Kidney (tissue), 14 donors: ENCODE measurements around the gene PDE3B. TPM values are rescaled to one million over a fixed set of nuclear protein-coding genes. Genes with fewer than 3 reads are reported as not detected.

Experiments used
- DNase-seq, 5 donors: peaks; one replicate each; pipeline ENCODE4 v3.0.0-alpha.2; 2013 to 2020
- FAIRE-seq: peaks from 2 replicates; lab custom pipeline; 2012; peaks lifted over from hg19 to GRCh38; lab: Jason Lieb, UNC
- H3K27ac ChIP-seq, 2 donors: one replicate each; pipeline ENCODE4 v1.7.0; 2013; ENCODE audit warnings: low read depth in 2 of 2, low read length in 2 of 2, inconsistent platforms in 1 of 2
- H3K27me3 ChIP-seq: one replicate; pipeline ENCODE4 v1.7.1; 2013; ENCODE audit warnings: low read length, inconsistent platforms; ENCODE audit not compliant: control insufficient read depth, insufficient read depth
- H3K36me3 ChIP-seq, 3 donors: one replicate each; pipeline versions ENCODE4 v1.7.0 to v1.7.1; 2013; ENCODE audit warnings: low read length in 3 of 3, control low read depth in 1 of 3, inconsistent platforms in 1 of 3; ENCODE audit not compliant: insufficient read depth in 3 of 3, control insufficient read depth in 2 of 3
- H3K4me1 ChIP-seq, 3 donors: one replicate each; pipeline versions ENCODE4 v1.7.0 to v1.7.1; 2013; ENCODE audit warnings: low read length in 3 of 3, inconsistent platforms in 1 of 3, low read depth in 1 of 3; ENCODE audit not compliant: control insufficient read depth in 2 of 3, insufficient read depth in 2 of 3
- H3K4me3 ChIP-seq, 3 donors: one replicate each; pipeline versions ENCODE4 v1.7.0 to v1.8.1; 2013; ENCODE audit warnings: low read length in 3 of 3, control low read depth in 1 of 3, inconsistent platforms in 1 of 3
- H3K9ac ChIP-seq, 3 donors: one replicate each; pipeline versions ENCODE4 v1.7.0 to v1.7.1; 2013; ENCODE audit warnings: low read length in 3 of 3, control low read depth in 1 of 3, inconsistent platforms in 1 of 3
- H3K9me3 ChIP-seq, 3 donors: one replicate each; pipeline versions ENCODE4 v1.7.0 to v1.7.1; 2013; ENCODE audit warnings: low read length in 3 of 3, control low read depth in 1 of 3, inconsistent platforms in 1 of 3; ENCODE audit not compliant: control insufficient read depth in 2 of 3, insufficient read depth in 1 of 3
- intact Hi-C: fragments of 100-400 bp; cut with DNase I; formaldehyde crosslinking; loops from one replicate; pipeline ENCODE4 v1.11.1; 2022
- polyA plus RNA-seq: library from polyadenylated mRNA; stranded (reverse); fragments of 350-450 nt; fragmentation: Illumina TruSeq; extraction: RNeasy Lipid Tissue Mini Kit (QIAGEN cat#74804); gene quantifications from one replicate; pipeline ENCODE4 v1.2.3, GENCODE V29; 2014; ENCODE audit warnings: low read depth, low replicate concordance; ENCODE audit not compliant: insufficient read depth
- total RNA-seq: library from RNA; stranded (reverse); fragmentation: NEBNext Ultra II Directional; extraction: Animal tissue kit (Norgen Biotek cat#: 25700); gene quantifications from one replicate; pipeline ENCODE4 v1.2.1, GENCODE V29; 2021
- TF ChIP-seq, protein P1 (sequence below): IDR thresholded peaks from 3 replicates; pipeline ENCODE4 v1.5.1; 2012; ENCODE audit warnings: mild to moderate bottlenecking, moderate library complexity, borderline replicate concordance; ENCODE audit not compliant: insufficient read depth; ENCODE audit errors: extremely low read depth
- donor health status: control.
- donor health status: control.
- donor health status: control.
- donor health status: control.
- donor health status: control.
- donor health status: DM: yes; HTN: yes; CAD: no.
- donor health status: Normal renal cell carcinoma (clear cell type).

PDE3B gene
- total and polyA plus RNA-seq, 2 donors from 2014 or later: 0.99 to 7.4 TPM

DNA sequence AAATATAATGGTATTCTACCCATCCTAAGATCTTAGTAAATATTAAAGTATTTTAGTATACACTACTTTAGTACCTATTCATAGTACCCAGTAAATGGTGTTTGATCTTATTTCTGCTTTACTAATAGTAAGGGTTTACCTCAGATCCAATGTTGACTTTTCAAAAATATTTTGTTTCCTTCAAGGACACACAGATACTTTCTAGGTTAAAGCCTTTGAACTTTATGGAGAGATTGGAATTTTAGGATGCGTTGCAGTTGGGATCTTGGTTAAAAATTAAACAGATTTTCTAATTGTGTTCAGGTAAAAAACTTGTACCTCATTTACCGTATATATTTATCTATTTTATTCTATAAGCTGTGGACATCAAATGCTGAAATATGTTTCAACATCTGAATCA lies 175.2 kb downstream of the PDE3B start:
- TF ChIP-seq, protein P1, sequence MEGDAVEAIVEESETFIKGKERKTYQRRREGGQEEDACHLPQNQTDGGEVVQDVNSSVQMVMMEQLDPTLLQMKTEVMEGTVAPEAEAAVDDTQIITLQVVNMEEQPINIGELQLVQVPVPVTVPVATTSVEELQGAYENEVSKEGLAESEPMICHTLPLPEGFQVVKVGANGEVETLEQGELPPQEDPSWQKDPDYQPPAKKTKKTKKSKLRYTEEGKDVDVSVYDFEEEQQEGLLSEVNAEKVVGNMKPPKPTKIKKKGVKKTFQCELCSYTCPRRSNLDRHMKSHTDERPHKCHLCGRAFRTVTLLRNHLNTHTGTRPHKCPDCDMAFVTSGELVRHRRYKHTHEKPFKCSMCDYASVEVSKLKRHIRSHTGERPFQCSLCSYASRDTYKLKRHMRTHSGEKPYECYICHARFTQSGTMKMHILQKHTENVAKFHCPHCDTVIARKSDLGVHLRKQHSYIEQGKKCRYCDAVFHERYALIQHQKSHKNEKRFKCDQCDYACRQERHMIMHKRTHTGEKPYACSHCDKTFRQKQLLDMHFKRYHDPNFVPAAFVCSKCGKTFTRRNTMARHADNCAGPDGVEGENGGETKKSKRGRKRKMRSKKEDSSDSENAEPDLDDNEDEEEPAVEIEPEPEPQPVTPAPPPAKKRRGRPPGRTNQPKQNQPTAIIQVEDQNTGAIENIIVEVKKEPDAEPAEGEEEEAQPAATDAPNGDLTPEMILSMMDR: no peak
- Histone ChIP-seq H3K36me3 (no peaks in the 10 kb centered on the region), H3K4me3 (no peak overlapping the region), H3K9me3 (no peaks in the 10 kb centered on the region), H3K9ac (no peak overlapping the region), H3K27me3 (no peaks in the 10 kb centered on the region), H3K4me1 (no peaks in the 10 kb centered on the region), H3K27ac (no peak overlapping the region)
- no peak for FAIRE-seq
- intact Hi-C loops: no loop called here
- DNase-seq: no peak

DNA sequence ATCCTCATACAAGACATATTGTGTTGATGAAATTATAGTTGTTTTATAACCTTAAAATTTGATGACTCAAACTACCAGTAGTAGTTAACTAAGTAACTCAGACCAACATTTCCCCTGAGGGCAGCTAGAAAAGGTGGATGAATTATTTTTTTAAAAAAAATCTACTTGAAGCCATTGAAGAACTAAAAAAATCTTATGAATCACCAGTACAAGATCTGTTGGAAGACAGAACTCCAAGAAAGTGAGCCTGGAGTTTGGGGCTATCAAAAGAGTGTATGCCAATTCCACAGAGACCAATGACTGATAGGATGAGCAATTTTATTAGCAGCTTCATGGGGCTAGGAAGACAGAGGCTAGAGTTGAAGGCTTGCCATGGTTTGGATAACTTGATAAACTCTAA lies 176.0 kb downstream of the PDE3B start:
- H3K4me3 ChIP-seq: no peak overlapping the region
- TF ChIP-seq, protein P1: no peak
- no peaks in the 10 kb centered on the region for H3K4me1 ChIP-seq
- H3K9ac ChIP-seq: no peak overlapping the region
- no peaks in the 10 kb centered on the region for H3K9me3 ChIP-seq
- H3K36me3 ChIP-seq: no peaks in the 10 kb centered on the region
- intact Hi-C loops: no loop called here
- H3K27ac ChIP-seq: no peak overlapping the region
- H3K27me3 ChIP-seq: no peaks in the 10 kb centered on the region
- no peak for FAIRE-seq
- no peak for DNase-seq

DNA sequence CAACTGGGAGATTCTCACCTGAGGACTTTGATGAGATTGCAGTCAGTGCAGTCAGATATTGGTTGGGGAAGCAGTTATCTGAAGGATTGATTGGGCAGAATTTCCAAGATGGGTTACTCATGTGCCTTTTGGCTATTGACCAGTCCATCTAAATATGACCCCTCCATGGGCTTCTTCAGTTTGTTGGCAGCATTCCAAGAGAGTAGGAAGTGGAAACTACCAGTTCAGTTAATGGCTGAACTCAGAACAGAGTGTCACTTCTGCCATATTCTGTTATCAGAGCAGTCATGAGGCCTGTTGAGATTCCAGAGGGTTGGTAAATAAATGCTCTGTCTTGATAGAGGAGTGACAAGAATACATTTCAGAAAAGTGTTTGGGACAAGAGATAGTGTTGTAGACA lies 177.4 kb downstream of the PDE3B start:
- Histone ChIP-seq H3K27ac (no peak overlapping the region), H3K4me1 (no peaks in the 10 kb centered on the region), H3K9me3 (no peaks in the 10 kb centered on the region), H3K4me3 (no peak overlapping the region), H3K36me3 (no peaks in the 10 kb centered on the region), H3K27me3 (no peaks in the 10 kb centered on the region), H3K9ac (no peak overlapping the region)
- intact Hi-C loops: no loop called here
- TF ChIP-seq, protein P1: no peak
- FAIRE-seq (no peak), DNase-seq (no peak)

DNA sequence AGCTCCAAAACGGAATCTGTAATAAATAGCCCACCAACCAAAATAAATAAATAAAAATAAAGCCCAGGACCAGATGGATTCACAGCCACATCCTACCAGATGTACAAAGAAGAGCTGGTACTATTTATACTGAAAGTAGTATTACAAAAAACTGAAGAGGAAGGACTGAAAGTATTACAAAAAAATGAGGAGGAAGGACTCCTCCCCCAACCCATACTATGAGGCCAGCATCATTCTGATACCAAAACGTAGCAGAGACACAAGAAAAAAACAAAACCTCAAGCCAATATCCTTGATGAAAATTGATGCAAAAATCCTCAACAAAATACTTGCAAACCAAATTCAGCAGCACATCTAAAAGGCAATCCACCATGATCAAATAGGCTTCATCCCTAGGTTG lies 183.0 kb downstream of the PDE3B start:
- Histone ChIP-seq H3K27me3 (no peaks in the 10 kb centered on the region), H3K4me3 (no peak overlapping the region), H3K36me3 (no peaks in the 10 kb centered on the region), H3K9ac (no peak overlapping the region), H3K27ac (no peak overlapping the region), H3K4me1 (no peaks in the 10 kb centered on the region), H3K9me3 (no peaks in the 10 kb centered on the region)
- DNase-seq (no peak), FAIRE-seq (no peak)
- TF ChIP-seq, protein P1: no peak
- intact Hi-C loops: no loop called here
